GM12878 (cell line): Measurements from ENCODE around the gene DNAJC27. TPM values are rescaled to one million over a fixed set of nuclear protein-coding genes. Genes with fewer than 3 reads are reported as not detected.

Source experiments
- ATAC-seq: fragments of 200-7000 bp; cut with Tn5 transposase; 3 replicates; pipeline ENCODE4 v1.9.1; 2020; ENCODE audit warnings: mild to moderate bottlenecking, moderate library complexity
- BruUV-seq: library from RNA; stranded (reverse); fragments of 400-500 nt; replicated peaks from 2 replicates; lab custom pipeline; 2021; lab: Mats Ljungman, UMichigan
- CTCF ChIA-PET: fragments of 300-600 bp; sonication (Branson Sonifier 250); formaldehyde crosslinking; extraction: SDS; loops from one replicate; lab custom pipeline; 2021; ENCODE audit warnings: inconsistent platforms; lab: Yijun Ruan, JAX
- POLR2A ChIA-PET: fragments of 350-600 bp; formaldehyde crosslinking; extraction: SDS; loops from one replicate; lab custom pipeline; 2021; ENCODE audit warnings: inconsistent platforms; lab: Charles Lee
- RAD21 ChIA-PET: fragments of 300-600 bp; sonication (Branson Sonifier 250); formaldehyde crosslinking; loops from one replicate; lab custom pipeline; 2023; ENCODE audit warnings: antibody characterized with exemption; ENCODE audit not compliant: unreplicated experiment; lab: Charles Lee
- SMC1A ChIA-PET: fragments of 300-600 bp; sonication (Branson Sonifier 250); formaldehyde crosslinking; loops from one replicate; lab custom pipeline; 2023; ENCODE audit not compliant: unreplicated experiment, uncharacterized antibody; lab: Charles Lee
- DNase-seq: peaks from one replicate; pipeline ENCODE4 v3.0.0-alpha.2; 2011; ENCODE audit warnings: low read depth, low spot score
- FAIRE-seq: peaks from 3 replicates; lab custom pipeline; 2011; peaks lifted over from hg19 to GRCh38; lab: Jason Lieb, UNC
- H2AFZ ChIP-seq: 2 replicates; pipeline ENCODE4 v1.6.0; 2011; ENCODE audit warnings: low read depth, low read length, control low read depth; ENCODE audit not compliant: control insufficient read depth
- H3K27ac ChIP-seq: 2 replicates; pipeline ENCODE4 v1.5.1; 2011; ENCODE audit warnings: control low read depth; ENCODE audit not compliant: control insufficient read depth, insufficient read depth
- H3K27me3 ChIP-seq, 2 experiments: replicated peaks in 1 of 2; 2 replicates each; pipeline versions ENCODE4 v1.6.0 to v1.6.1; 2011; ENCODE audit warnings: low read length in 1 of 2; ENCODE audit not compliant: control insufficient read depth in 2 of 2, insufficient read depth in 2 of 2
- H3K36me3 ChIP-seq, 2 experiments: 2 replicates each; pipeline ENCODE4 v1.5.1; 2011; ENCODE audit warnings: low read length in 1 of 2; ENCODE audit not compliant: control insufficient read depth in 2 of 2, insufficient read depth in 2 of 2
- H3K4me1 ChIP-seq: 2 replicates; pipeline ENCODE4 v1.6.1; 2011; ENCODE audit warnings: mild to moderate bottlenecking, low read length, moderate library complexity, mixed read lengths; ENCODE audit not compliant: control insufficient read depth, insufficient read depth
- H3K4me2 ChIP-seq: 2 replicates; pipeline ENCODE4 v1.6.0; 2011; ENCODE audit warnings: control low read depth; ENCODE audit not compliant: control insufficient read depth, insufficient read depth
- H3K4me3 ChIP-seq: fragments of 200-600 bp; sonication (generic); 2 replicates; pipeline ENCODE4 v1.5.1; 2016
- H3K79me2 ChIP-seq: 2 replicates; pipeline ENCODE4 v1.6.0; 2011; ENCODE audit warnings: low read length; ENCODE audit not compliant: control insufficient read depth, insufficient read depth
- H3K9ac ChIP-seq: 2 replicates; pipeline ENCODE4 v1.8.0; 2011; ENCODE audit warnings: low read length, control low read depth, mixed read lengths; ENCODE audit not compliant: control insufficient read depth, insufficient read depth
- H3K9me3 ChIP-seq: replicated peaks from 3 replicates; pipeline ENCODE4 v1.5.1; 2011; ENCODE audit warnings: mild to moderate bottlenecking, low read length; ENCODE audit not compliant: control insufficient read depth, insufficient read depth
- H4K20me1 ChIP-seq: 2 replicates; pipeline ENCODE4 v1.6.0; 2011; ENCODE audit not compliant: control insufficient read depth, insufficient read depth
- CBFB ChIP-seq: IDR thresholded peaks from 2 replicates; pipeline ENCODE4 v1.6.1; 2016; ENCODE audit warnings: antibody characterized with exemption, low read depth
- CBX5 ChIP-seq: sonication (generic); IDR thresholded peaks from 2 replicates; pipeline ENCODE4 v1.6.1; 2016; ENCODE audit warnings: low read depth, moderate library complexity, mild to moderate bottlenecking, inconsistent platforms
- JUNB ChIP-seq: IDR thresholded peaks from 2 replicates; pipeline ENCODE4 v1.6.1; 2016; ENCODE audit warnings: antibody characterized with exemption, mild to moderate bottlenecking
- NFYB ChIP-seq: IDR thresholded peaks from 2 replicates; pipeline ENCODE4 v1.6.1; 2011; ENCODE audit warnings: low read depth, mild to moderate bottlenecking, low read length, improper control_type of control experiment, moderate library complexity; ENCODE audit not compliant: insufficient read depth
- PML ChIP-seq: IDR thresholded peaks from 2 replicates; pipeline ENCODE4 v1.6.1; 2012; ENCODE audit warnings: low read length, inconsistent platforms
- RFX5 ChIP-seq: IDR thresholded peaks from 2 replicates; pipeline ENCODE4 v1.6.1; 2011; ENCODE audit warnings: low read depth, low read length, improper control_type of control experiment
- SIX5 ChIP-seq: IDR thresholded peaks from 2 replicates; pipeline ENCODE4 v1.6.1; 2011; ENCODE audit warnings: mild to moderate bottlenecking, low read depth, low read length, moderate library complexity; ENCODE audit not compliant: severe bottlenecking
- SRF ChIP-seq, 2 experiments: IDR thresholded peaks; 2 replicates each; pipeline ENCODE4 v1.6.1; 2011; ENCODE audit warnings: low read depth in 2 of 2, low read length in 2 of 2, mild to moderate bottlenecking in 1 of 2, moderate library complexity in 1 of 2
- TAF1 ChIP-seq: IDR thresholded peaks from 2 replicates; pipeline ENCODE4 v1.6.1; 2011; ENCODE audit warnings: mild to moderate bottlenecking, low read depth, low read length, borderline replicate concordance
- TARDBP ChIP-seq: IDR thresholded peaks from 2 replicates; pipeline ENCODE4 v1.6.1; 2016; ENCODE audit warnings: borderline replicate concordance
- TCF7 ChIP-seq: IDR thresholded peaks from 2 replicates; pipeline ENCODE4 v1.6.1; 2014; ENCODE audit warnings: antibody characterized with exemption, borderline replicate concordance
- USF1 ChIP-seq: IDR thresholded peaks from 2 replicates; pipeline ENCODE4 v1.6.1; 2011; ENCODE audit warnings: borderline replicate concordance, low read depth, mild to moderate bottlenecking, moderate library complexity, mixed read lengths, low read length; ENCODE audit not compliant: insufficient read depth; ENCODE audit errors: extremely low read length
- WGBS: methylation state at CpG from one replicate; pipeline ENCODE4 v1.1.6; 2016; ENCODE audit warnings: low lambda C conversion rate; ENCODE audit not compliant: insufficient replicate concordance, insufficient coverage; ENCODE audit errors: missing lambda C conversion rate; 5-methylcytosine and 5-hydroxymethylcytosine counted together
- in situ Hi-C: fragments of 300-500 bp; cut with MboI; formaldehyde crosslinking; loops from 9 replicates; pipeline ENCODE4 v1.14.3; 2018; ENCODE audit warnings: mixed read lengths
- intact Hi-C: fragments of 100-400 bp; cut with micrococcal nuclease; formaldehyde crosslinking; loops from one replicate; pipeline ENCODE4 v1.14.2; 2022; ENCODE audit not compliant: unreplicated experiment
- polyA plus RNA-seq, 11 experiments: library from polyadenylated mRNA; depleted of rRNA in 4 of 11; unstranded in 6 of 11; stranded (reverse) in 5 of 11; fragments of >200 nt; fragmentation: Nextera tagmentation in 4 of 11; fragmentation: Illumina TruSeq in 1 of 11; extraction: Ambion mirVana in 4 of 11; extraction: Trizol in 1 of 11; gene quantifications; 1 replicate in 1 of 11; 2 replicates in 10 of 11; pipeline versions ENCODE4 v1.2.1 to v1.2.3, GENCODE V29; 2011 to 2016; ENCODE audit warnings: inconsistent platforms in 2 of 11, missing spikeins in 2 of 11, low read depth in 1 of 11
- total RNA-seq, 4 experiments: library from RNA; depleted of rRNA in 3 of 4; stranded (reverse); fragments of >200 nt in 3 of 4; fragmentation: Illumina TruSeq in 1 of 4; extraction: Trizol in 1 of 4; gene quantifications; 2 replicates each; pipeline versions ENCODE4 v1.2.1 to v1.2.3, GENCODE V29; 2013 to 2021
- TF ChIP-seq, protein P1 (sequence below): IDR thresholded peaks from 2 replicates; pipeline ENCODE4 v1.6.1; 2012; ENCODE audit warnings: improper control_type of control experiment, low read depth, low read length; ENCODE audit not compliant: insufficient replicate concordance

DNAJC27 gene
- total and polyA plus RNA-seq, 10 of the 15 experiments (the other 5 are each of a cell fraction or from before 2014, with no cell fraction given) = 0.95 to 9.6 (median 3.7) TPM

GRCh38 chr2:24935145-24935544, 36.6 kb downstream of the DNAJC27 start:
- POLR2A ChIA-PET = interaction anchor here (1.1 kb wide), 1 partner anchor 21 kb away, joined by 3 read pairs; no protein-coding TSS in a partner anchor
- SMC1A ChIA-PET = interaction anchor here (1.8 kb wide), 1 partner anchor 10 kb away, joined by 6 read pairs; no protein-coding TSS in a partner anchor
- Histone ChIP-seq H3K4me3 (no peak overlapping the region), H3K79me2 (no peaks in the 10 kb centered on the region), H3K9me3 (no peaks in the 10 kb centered on the region), H2AFZ (no peak overlapping the region), H4K20me1 (no peaks in the 10 kb centered on the region), H3K27ac (no peak overlapping the region), H3K27me3 (no peaks in the 10 kb centered on the region), H3K36me3 (no peaks in the 10 kb centered on the region), H3K4me1 (peaks cover 12% of the 10 kb centered on the region), H3K9ac (no peak overlapping the region), H3K4me2 (no peak overlapping the region)
- intact Hi-C loops (no loop called here), in situ Hi-C loops (no loop called here)
- WGBS = 40% methylated on average over 5 of the region's 5 CpGs
- RAD21 ChIA-PET = no interaction called here
- no peak for DNase-seq
- TF ChIP-seq JUNB (no peak), SRF (IDR thresholded peaks at IDR 0.05; ENCODE audit: low read depth in 2 of 2, low read length in 2 of 2) (no peak), SIX5 (no peak), CBX5 (no peak), CBFB (no peak), TARDBP (no peak), USF1 (no peak), TCF7 (no peak), RFX5 (no peak), NFYB (no peak), TAF1 (no peak), PML (no peak)
- TF ChIP-seq, protein P1, sequence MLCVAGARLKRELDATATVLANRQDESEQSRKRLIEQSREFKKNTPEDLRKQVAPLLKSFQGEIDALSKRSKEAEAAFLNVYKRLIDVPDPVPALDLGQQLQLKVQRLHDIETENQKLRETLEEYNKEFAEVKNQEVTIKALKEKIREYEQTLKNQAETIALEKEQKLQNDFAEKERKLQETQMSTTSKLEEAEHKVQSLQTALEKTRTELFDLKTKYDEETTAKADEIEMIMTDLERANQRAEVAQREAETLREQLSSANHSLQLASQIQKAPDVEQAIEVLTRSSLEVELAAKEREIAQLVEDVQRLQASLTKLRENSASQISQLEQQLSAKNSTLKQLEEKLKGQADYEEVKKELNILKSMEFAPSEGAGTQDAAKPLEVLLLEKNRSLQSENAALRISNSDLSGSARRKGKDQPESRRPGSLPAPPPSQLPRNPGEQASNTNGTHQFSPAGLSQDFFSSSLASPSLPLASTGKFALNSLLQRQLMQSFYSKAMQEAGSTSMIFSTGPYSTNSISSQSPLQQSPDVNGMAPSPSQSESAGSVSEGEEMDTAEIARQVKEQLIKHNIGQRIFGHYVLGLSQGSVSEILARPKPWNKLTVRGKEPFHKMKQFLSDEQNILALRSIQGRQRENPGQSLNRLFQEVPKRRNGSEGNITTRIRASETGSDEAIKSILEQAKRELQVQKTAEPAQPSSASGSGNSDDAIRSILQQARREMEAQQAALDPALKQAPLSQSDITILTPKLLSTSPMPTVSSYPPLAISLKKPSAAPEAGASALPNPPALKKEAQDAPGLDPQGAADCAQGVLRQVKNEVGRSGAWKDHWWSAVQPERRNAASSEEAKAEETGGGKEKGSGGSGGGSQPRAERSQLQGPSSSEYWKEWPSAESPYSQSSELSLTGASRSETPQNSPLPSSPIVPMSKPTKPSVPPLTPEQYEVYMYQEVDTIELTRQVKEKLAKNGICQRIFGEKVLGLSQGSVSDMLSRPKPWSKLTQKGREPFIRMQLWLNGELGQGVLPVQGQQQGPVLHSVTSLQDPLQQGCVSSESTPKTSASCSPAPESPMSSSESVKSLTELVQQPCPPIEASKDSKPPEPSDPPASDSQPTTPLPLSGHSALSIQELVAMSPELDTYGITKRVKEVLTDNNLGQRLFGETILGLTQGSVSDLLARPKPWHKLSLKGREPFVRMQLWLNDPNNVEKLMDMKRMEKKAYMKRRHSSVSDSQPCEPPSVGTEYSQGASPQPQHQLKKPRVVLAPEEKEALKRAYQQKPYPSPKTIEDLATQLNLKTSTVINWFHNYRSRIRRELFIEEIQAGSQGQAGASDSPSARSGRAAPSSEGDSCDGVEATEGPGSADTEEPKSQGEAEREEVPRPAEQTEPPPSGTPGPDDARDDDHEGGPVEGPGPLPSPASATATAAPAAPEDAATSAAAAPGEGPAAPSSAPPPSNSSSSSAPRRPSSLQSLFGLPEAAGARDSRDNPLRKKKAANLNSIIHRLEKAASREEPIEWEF = no peak
- ATAC-seq = no peak
- CTCF ChIA-PET = interaction anchor here (0.8 to 1.6 kb wide), 2 partner anchors 8 to 38 kb away, joined by 3 read pairs; no protein-coding TSS in a partner anchor
- FAIRE-seq = no peak
- no TSS peak for BruUV-seq
